Measurements from ENCODE around the gene PDGFD. TPM values are rescaled to one million over a fixed set of nuclear protein-coding genes. Genes with fewer than 3 reads are reported as not detected.
"Not testable (repeated sequence)": the region's sequence is repeated elsewhere in the genome, so short reads cannot be mapped to it uniquely, and the experiment has no call there.

PDGFD gene
- polyA plus RNA-seq, 1 donor (not counting 4 experiments of a cell fraction or from before 2014, with no cell fraction given): 0.28 TPM

- Histone ChIP-seq H3K9ac (ENCODE audit: control insufficient read depth, extremely low read depth, insufficient read depth, low read length) (no peak overlapping the region), H2AFZ (ENCODE audit: control insufficient read depth, low read length) (no peak overlapping the region), H4K20me1 (ENCODE audit: control insufficient read depth, extremely low read depth, insufficient read depth, low read length) (no peaks in the 10 kb centered on the region), H3K36me3 (ENCODE audit: control insufficient read depth in 2 of 2, extremely low read depth in 1 of 2, insufficient read depth in 2 of 2, low read length in 2 of 2) (no peaks in the 10 kb centered on the region), H3K9me1 (ENCODE audit: control insufficient read depth, extremely low read depth, insufficient read depth, low read length) (no peaks in the 10 kb centered on the region), H3K4me1 (ENCODE audit: control insufficient read depth, extremely low read depth, insufficient read depth, low read length) (no peaks in the 10 kb centered on the region), H3K79me2 (ENCODE audit: control insufficient read depth, insufficient read depth, low read length) (no peaks in the 10 kb centered on the region), H3K4me3 (ENCODE audit: control insufficient read depth in 2 of 3, extremely low read depth in 1 of 3, insufficient read depth in 2 of 3, low read depth in 1 of 3, low read length in 3 of 3) (no peak overlapping the region), H3K4me2 (ENCODE audit: control insufficient read depth, extremely low read depth, insufficient read depth, low read depth, low read length) (no peak overlapping the region), H3K27me3 (ENCODE audit: control insufficient read depth, extremely low read depth, insufficient read depth, low read length) (no peaks in the 10 kb centered on the region), H3K9me3 (ENCODE audit: control insufficient read depth, low read depth, low read length) (no peaks in the 10 kb centered on the region), H3K27ac (ENCODE audit: control insufficient read depth, insufficient read depth, low read length) (no peak overlapping the region)
- FAIRE-seq (no peak), DNase-seq (ENCODE audit: low read depth, low spot score) (no peak)
- dilution Hi-C loops (cut with MboI; ENCODE audit: extremely low pct_ligation_motif_present, low sequenced_read_pairs): no loop called here
- TF ChIP-seq CTCF (optimal IDR thresholded peaks at IDR 0.05 in 1 of 3, IDR thresholded peaks at IDR 0.05 in 1 of 3, conservative IDR thresholded peaks at IDR 0.05 in 1 of 3; ENCODE audit: extremely low read depth in 1 of 3, insufficient read depth in 2 of 3, low read length in 3 of 3): no peak
- TF ChIP-seq EZH2 (IDR thresholded peaks at IDR 0.05; ENCODE audit: low read length): no peak
Observed at GRCh38 chr11:104049116-104049515, 114.8 kb downstream of the PDGFD start.

GRCh38 chr11:104046858-104047257, 117.1 kb downstream of the PDGFD start:
- FAIRE-seq; DNase-seq (ENCODE audit: low read depth, low spot score); H3K79me2 ChIP-seq (ENCODE audit: control insufficient read depth, insufficient read depth, low read length); H3K27me3 ChIP-seq (ENCODE audit: control insufficient read depth, extremely low read depth, insufficient read depth, low read length); H2AFZ ChIP-seq (ENCODE audit: control insufficient read depth, low read length); H4K20me1 ChIP-seq (ENCODE audit: control insufficient read depth, extremely low read depth, insufficient read depth, low read length); H3K4me1 ChIP-seq (ENCODE audit: control insufficient read depth, extremely low read depth, insufficient read depth, low read length); H3K9me1 ChIP-seq (ENCODE audit: control insufficient read depth, extremely low read depth, insufficient read depth, low read length); H3K9me3 ChIP-seq (ENCODE audit: control insufficient read depth, low read depth, low read length); H3K36me3 ChIP-seq (ENCODE audit: control insufficient read depth in 2 of 2, extremely low read depth in 1 of 2, insufficient read depth in 2 of 2, low read length in 2 of 2); H3K9ac ChIP-seq (ENCODE audit: control insufficient read depth, extremely low read depth, insufficient read depth, low read length); H3K27ac ChIP-seq (ENCODE audit: control insufficient read depth, insufficient read depth, low read length); dilution Hi-C loops (cut with MboI; ENCODE audit: extremely low pct_ligation_motif_present, low sequenced_read_pairs); H3K4me3 ChIP-seq (ENCODE audit: control insufficient read depth in 2 of 3, extremely low read depth in 1 of 3, insufficient read depth in 2 of 3, low read depth in 1 of 3, low read length in 3 of 3); H3K4me2 ChIP-seq (ENCODE audit: control insufficient read depth, extremely low read depth, insufficient read depth, low read depth, low read length): not testable (repeated sequence)

- Histone ChIP-seq H3K9me1 (ENCODE audit: control insufficient read depth, extremely low read depth, insufficient read depth, low read length) (no peaks in the 10 kb centered on the region), H3K36me3 (ENCODE audit: control insufficient read depth in 2 of 2, extremely low read depth in 1 of 2, insufficient read depth in 2 of 2, low read length in 2 of 2) (no peaks in the 10 kb centered on the region), H3K9ac (ENCODE audit: control insufficient read depth, extremely low read depth, insufficient read depth, low read length) (no peak overlapping the region), H3K4me1 (ENCODE audit: control insufficient read depth, extremely low read depth, insufficient read depth, low read length) (no peaks in the 10 kb centered on the region), H3K27me3 (ENCODE audit: control insufficient read depth, extremely low read depth, insufficient read depth, low read length) (no peaks in the 10 kb centered on the region), H3K27ac (ENCODE audit: control insufficient read depth, insufficient read depth, low read length) (no peak overlapping the region), H2AFZ (ENCODE audit: control insufficient read depth, low read length) (no peak overlapping the region), H3K9me3 (ENCODE audit: control insufficient read depth, low read depth, low read length) (no peaks in the 10 kb centered on the region), H4K20me1 (ENCODE audit: control insufficient read depth, extremely low read depth, insufficient read depth, low read length) (no peaks in the 10 kb centered on the region), H3K79me2 (ENCODE audit: control insufficient read depth, insufficient read depth, low read length) (no peaks in the 10 kb centered on the region), H3K4me3 (ENCODE audit: control insufficient read depth in 2 of 3, extremely low read depth in 1 of 3, insufficient read depth in 2 of 3, low read depth in 1 of 3, low read length in 3 of 3) (no peak overlapping the region), H3K4me2 (ENCODE audit: control insufficient read depth, extremely low read depth, insufficient read depth, low read depth, low read length) (no peak overlapping the region)
- TF ChIP-seq CTCF (optimal IDR thresholded peaks at IDR 0.05 in 1 of 3, IDR thresholded peaks at IDR 0.05 in 1 of 3, conservative IDR thresholded peaks at IDR 0.05 in 1 of 3; ENCODE audit: extremely low read depth in 1 of 3, insufficient read depth in 2 of 3, low read length in 3 of 3): no peak
- FAIRE-seq (no peak), DNase-seq (ENCODE audit: low read depth, low spot score) (no peak)
- dilution Hi-C loops (cut with MboI; ENCODE audit: extremely low pct_ligation_motif_present, low sequenced_read_pairs): no loop called here
Observed at GRCh38 chr11:104046331-104046730, 117.6 kb downstream of the PDGFD start.
